B cell (primary cell): ENCODE measurements around the gene NCAN.

Experiments used
- CTCF ChIP-seq: fragments of 200-600 bp; IDR thresholded peaks from one replicate; pipeline ENCODE4 v1.8.0; 2022; ENCODE audit warnings: antibody characterized with exemption, mild to moderate bottlenecking
- EZH2 ChIP-seq: IDR thresholded peaks from 2 replicates; pipeline ENCODE4 v1.6.1; 2012; ENCODE audit warnings: borderline replicate concordance, low read depth, mild to moderate bottlenecking, moderate library complexity, low read length; ENCODE audit not compliant: insufficient read depth, poor library complexity, severe bottlenecking

DNA sequence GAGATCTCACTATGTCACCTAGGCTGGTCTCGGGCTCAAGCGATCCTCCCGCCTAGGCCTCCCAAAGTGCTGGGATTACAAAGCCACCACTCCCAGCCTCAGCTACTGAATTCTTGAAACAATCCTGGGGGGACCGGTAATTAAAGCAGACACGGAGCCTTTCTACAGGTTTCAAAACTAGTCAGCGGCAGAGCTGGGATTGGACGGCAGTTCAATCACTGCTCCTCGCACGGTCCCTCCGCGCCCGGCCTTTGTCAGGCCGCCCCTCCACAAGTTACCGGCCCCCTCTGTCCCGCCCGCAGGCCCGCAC is 20.0 kb upstream of the NCAN start:
- TF ChIP-seq CTCF (no peak), EZH2 (no peak)
